Activated naive CD8-positive, alpha-beta T cell treated with anti-CD3 and anti-CD28 coated beads, Interleukin-2, amount 50 U/mL, for 16 hours (primary cell): ENCODE data around the gene RAB25.
"Not testable (repeated sequence)": the region's sequence is repeated elsewhere in the genome, so short reads cannot be mapped to it uniquely, and the experiment has no call there.

ENCODE experiments used
- DNase-seq: peaks from one replicate; pipeline ENCODE4 v3.0.0-alpha.2; 2020; ENCODE audit warnings: low read depth, low spot score

The RAB25 gene

GRCh38 chr1:156060937-156061636 lies at the start of gene RAB25:
RAB25 (plus strand) TSS chr1:156061160; CDS start chr1:156061401, 241 bp downstream.
- no peak for DNase-seq

- no peak for DNase-seq
These were observed 48.7 kb upstream of the RAB25 start for GRCh38 chr1:156012051-156012817.

- no peak for DNase-seq
These were observed 46.1 kb upstream of the RAB25 start for GRCh38 chr1:156014829-156015228.

GRCh38 chr1:156019946-156020292 lies 41.0 kb upstream of the RAB25 start:
- no peak for DNase-seq

- peak; percentile 66 for DNase-seq
These were observed 40.5 kb upstream of the RAB25 start, which contains the start of gene SSR2 for GRCh38 chr1:156020293-156021092. SSR2 (minus strand) TSS chr1:156020951; CDS start chr1:156020167, 784 bp downstream.

- DNase-seq: no peak
These were observed 39.9 kb upstream of the RAB25 start for GRCh38 chr1:156021093-156021428.

- DNase-seq: no peak
These were observed 39.0 kb upstream of the RAB25 start for GRCh38 chr1:156021954-156022353.

GRCh38 chr1:156024801-156025200 lies 36.2 kb upstream of the RAB25 start:
- no peak for DNase-seq

GRCh38 chr1:156025876-156026275 lies 35.1 kb upstream of the RAB25 start:
- no peak for DNase-seq

- no peak for DNase-seq
These were observed 34.4 kb upstream of the RAB25 start for GRCh38 chr1:156026588-156026987.

- no peak for DNase-seq
These were observed 27.9 kb upstream of the RAB25 start for GRCh38 chr1:156033011-156033410.

- DNase-seq: not testable (repeated sequence)
These were observed 26.0 kb upstream of the RAB25 start for GRCh38 chr1:156034991-156035390.

- DNase-seq: no peak
These were observed 18.1 kb upstream of the RAB25 start for GRCh38 chr1:156042828-156043227.

- no peak for DNase-seq
These were observed 15.9 kb upstream of the RAB25 start for GRCh38 chr1:156045076-156045475.

GRCh38 chr1:156048663-156049258 lies 12.2 kb upstream of the RAB25 start:
- DNase-seq: no peak

- DNase-seq: no peak
These were observed 10.6 kb upstream of the RAB25 start for GRCh38 chr1:156050376-156050775.

- no peak for DNase-seq
These were observed 9.8 kb upstream of the RAB25 start for GRCh38 chr1:156051011-156051725.

- peak; percentile 48 for DNase-seq
These were observed 7.8 kb upstream of the RAB25 start for GRCh38 chr1:156052862-156053767.

- DNase-seq: peak; percentile 77
These were observed 7.0 kb upstream of the RAB25 start, which contains the start of gene UBQLN4 for GRCh38 chr1:156053768-156054499. UBQLN4 (minus strand) TSS chr1:156053798; CDS start chr1:156053701, 97 bp downstream.
